Activated effector memory CD4-positive, alpha-beta T cell treated with anti-CD3 and anti-CD28 coated beads, Interleukin-2, amount 50 U/mL, for 16 hours (primary cell): ENCODE data around the gene SMS.
"Not testable (repeated sequence)": the region's sequence is repeated elsewhere in the genome, so short reads cannot be mapped to it uniquely, and the experiment has no call there.

Source experiments
- DNase-seq: peaks from one replicate; pipeline ENCODE4 v3.0.0-alpha.2; 2020

SMS gene

DNA sequence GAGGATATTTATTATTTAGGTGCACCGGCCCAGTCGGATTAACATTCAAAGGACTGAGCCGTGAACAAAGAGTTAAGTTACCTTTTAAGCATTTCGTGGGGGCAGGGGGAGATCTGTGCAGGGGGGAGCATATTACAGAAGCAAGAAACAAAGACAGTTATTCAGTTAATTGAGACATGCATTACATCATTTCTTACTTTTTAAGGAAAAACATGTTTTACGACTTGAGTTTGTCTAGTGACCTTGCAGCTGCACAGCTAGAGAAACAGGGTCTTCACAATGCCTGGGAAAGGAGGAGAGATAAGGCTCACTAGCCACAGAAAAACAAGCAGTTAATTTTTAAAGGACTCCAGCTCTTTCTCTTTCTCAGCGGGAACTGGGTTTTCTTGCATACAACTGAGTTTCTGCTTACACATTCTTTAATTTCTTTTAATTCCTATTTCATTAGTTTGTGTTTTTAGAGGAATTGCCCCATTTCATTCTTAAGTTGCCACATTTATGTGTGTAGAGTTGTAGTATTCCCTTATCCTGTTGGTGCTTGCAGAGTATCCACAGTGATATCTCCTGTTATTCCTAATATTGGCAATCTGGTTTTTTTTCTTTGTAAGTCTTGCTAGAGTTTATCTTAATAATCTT lies 12.8 kb downstream of the SMS start:
- DNase-seq, result not testable (repeated sequence)

DNA sequence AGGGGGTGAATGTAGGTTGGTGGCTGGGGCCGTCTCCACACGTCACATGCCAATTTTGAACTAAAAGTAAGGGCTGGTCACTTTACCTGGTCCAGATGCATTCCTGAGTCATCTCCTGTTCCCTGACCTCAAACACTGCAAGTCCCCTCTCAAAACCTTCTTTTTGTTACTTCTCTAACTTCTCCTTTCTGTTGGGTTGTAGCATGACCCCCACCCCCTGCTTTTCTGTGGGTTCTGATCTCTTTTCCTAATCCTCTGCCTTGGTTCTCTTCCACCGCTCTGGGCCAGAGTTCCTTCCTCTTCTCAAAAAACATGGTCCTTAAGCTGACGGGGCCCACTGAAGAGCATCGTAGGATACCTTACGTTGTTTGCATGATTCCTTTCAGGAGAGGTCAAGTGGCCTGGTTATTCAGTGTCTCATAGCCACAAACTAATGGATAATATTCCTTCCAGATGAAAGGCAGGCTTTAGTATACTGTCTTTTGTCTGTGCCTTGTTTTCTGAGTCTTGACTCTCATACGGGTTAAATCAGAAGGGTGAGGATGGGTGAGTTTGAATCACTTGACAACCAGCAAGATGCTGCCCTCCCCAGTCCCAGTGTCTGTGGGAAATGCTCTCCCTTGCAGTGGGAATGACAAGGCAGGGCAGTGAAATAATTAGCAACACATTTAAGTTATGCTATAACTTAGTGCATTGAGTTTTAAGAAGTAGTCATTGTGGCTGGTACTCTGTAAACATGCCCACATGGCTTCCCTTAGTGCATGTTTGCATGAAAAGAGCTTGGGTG lies 15.1 kb downstream of the SMS start:
- DNase-seq, result no peak

DNA sequence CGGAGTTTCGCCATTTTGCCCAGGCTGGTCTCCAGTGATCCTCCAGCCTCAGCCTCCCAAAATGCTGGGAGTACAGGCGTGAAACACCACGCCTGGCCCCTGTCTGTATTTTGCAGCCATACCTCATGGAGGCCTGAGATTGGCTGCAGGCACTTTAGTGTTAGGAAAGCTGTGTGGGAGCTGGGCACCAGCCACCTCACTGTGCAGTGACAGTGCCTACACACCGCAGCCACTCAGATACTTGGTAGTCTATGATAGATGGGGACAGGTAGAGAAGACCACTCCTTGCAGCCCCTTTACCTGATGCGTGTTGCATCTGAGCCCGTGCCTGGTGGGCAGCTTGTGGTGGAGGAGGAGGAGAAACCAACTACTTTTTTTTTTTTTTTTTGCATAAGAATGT lies 16.3 kb downstream of the SMS start:
- DNase-seq, result no peak

DNA sequence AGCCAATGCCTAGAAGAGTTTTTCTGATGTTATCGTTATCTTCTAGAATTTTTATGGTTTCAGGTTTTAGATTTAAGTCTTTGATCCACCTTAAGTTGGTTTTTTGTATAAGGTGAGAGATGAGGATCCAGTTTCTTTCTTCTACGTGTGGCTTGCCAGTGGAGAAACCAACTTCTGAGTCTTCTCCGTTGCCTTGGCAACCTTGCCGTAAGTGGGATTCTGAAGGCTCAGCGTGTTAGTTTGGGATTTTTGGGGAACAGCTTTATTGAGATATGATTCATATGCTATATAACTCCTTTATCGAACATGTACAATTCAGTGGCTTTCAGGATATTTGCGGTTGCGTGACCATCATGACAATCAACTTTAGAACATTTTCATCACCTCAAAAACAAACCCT lies 17.7 kb downstream of the SMS start:
- no peak for DNase-seq

DNA sequence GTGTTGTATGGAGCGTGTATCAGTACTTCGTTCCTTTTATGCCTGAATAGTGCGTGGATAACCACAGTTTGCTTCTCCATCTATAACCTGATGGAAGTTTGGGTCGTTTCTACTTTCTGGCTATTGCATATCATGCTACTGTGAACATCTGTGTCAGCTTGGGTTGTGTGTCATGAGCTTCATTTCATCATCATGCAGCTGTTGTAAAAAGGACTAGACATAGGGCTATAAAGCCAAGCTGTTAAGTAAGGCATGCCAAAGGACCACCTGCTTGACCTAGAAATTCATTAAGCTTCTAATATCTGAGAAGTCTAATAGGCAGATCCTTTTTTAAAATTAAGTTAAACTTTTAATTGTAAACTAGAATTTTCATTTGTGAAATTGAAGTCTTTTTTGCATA lies 18.4 kb downstream of the SMS start:
- DNase-seq, result no peak

DNA sequence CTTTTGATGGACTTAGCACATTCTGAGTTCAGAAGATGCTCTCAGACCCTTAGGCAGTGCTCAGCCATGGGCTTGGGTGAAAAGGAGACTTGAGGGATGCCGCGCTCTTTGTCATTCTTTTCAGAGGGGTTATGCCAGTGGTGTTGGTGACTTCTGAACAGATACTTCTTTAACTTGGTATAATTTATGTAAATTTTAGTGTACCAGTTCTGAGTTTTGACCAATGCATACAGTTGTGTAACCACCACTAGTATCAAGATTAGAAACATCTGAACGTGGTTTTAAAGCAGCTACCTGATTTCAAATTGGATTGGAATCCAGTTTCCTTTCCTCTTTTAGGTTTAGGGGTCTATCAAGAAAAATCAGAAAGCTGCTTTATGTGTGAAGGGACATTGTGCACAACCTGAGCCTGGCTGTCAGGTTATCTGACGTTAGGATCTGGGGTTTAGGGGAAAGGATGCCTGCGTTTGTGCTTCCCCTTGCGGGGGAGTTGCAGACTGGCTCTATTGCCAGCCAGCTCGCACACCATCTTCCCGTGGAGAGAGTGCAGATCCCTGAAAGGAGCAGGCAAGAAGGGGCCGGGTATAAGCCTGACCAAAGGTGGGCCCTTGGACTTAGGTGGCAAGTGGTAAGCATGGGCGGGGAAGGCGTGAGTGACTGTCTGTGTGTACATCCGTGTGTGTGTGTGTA lies 19.0 kb downstream of the SMS start:
- DNase-seq, result no peak

DNA sequence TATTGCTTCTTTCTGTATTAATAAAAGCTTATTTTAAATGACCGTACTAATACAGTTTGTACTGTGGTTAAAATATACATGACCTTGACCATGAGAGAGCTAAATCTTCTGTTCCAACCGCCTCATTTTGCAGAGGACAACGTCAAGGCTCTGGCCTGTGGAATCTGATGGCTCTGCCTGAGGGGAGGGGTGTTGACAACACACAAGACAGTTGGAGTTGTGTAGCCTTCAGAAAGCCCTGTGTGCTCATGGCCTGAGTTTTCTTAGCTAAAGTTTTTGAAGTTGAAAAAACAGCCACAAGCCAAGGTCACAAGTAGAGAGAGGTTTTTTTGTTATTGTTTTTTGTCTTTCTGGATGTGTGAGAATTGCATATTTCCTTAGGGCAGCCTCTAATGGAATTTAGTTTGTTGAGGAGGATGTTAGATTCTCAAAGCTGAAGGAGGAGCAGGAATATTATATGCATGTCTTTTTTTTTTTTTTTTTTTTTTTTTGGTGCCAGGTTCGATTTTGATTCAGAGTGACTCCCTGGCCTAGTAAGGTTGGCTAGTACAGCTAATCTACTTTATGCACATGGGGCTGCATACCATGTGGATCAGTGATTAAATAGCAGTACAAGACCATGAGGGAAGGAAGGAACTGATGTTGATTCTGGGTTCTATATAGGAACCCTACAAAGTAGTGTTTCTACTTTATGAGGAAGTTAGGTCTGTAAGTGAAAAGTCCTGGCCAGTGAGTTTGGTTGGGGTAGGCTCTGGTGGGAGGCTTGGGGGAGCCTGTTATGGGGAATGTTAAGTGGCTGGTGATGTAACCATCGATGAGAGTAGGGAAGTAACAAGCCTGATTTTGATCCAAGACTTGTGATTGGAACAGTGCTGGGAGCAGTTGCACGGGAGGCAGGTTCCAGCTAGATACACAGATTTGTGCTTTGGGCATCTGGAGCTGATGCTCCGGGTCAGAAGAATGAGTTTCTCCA lies 20.3 kb downstream of the SMS start:
- DNase-seq, result no peak

DNA sequence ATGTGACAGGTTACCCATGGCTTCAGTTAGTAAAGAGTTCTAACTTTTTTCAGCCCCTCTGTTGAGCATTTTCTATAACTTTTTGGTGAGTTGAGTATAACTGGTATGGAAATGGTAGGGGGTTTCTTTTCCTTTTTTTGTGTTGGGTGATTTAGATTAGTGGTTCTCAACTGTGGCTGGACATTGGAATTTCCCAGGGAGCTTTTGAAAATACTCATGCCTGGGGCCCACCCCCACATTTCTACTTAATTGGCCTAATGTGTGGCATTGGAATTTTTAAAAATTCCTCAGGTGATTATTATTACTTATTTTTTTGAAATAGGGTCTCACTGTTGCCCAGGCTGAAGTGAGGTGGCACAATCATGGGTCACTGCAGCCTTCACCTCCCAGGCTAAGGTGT lies 21.9 kb downstream of the SMS start:
- DNase-seq, result no peak

DNA sequence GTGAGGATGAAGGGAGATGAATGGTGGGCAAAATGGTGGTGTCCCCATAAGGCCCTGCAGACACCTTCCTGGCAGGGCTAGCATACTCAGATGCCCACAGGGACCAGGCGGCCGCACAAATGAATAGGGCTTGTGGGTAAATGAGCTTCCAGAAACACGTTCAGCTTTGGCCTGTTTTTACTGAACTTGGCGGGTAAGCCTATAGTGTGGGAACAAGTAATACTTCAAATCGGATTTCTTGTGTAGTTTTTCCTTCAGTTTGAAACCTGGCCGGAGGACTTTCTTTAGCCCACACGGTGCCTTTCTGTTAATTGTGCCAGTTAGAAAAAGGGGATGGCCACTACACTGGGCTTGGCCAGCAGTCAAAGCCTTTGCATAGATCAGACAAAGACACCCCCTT lies 22.8 kb downstream of the SMS start:
- DNase-seq, result no peak

DNA sequence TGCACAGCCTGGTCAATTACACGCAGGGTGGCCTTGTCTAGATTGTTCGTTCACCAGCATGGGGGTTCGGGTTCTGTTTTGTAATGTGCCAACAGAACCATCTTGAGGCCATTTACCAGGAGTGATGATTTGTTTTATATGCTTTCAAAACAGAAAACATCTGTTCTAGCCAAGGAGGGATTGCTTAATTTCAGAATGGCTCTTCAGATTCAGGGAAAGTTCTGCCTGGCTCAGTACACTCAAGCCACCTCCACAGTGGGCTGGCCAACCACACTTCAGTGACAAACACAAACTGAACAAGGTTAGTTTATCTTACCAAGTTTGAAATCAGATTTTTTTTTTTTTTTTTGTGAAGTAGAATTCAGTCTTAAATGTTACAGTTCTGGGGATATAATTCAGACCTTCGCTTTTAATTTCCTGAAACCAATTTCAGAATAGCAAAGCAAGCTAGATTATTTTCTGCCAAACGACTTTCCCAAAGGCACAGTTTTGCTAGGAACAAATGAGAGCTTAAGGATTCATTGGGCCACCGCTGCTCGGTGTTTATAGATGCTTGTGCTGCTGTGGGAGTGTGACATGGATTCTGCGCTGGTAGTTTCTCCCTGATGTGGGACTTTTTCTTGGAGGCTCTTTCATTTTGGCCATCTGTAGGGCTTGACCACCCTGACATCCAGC lies 23.4 kb downstream of the SMS start:
- DNase-seq, result no peak

DNA sequence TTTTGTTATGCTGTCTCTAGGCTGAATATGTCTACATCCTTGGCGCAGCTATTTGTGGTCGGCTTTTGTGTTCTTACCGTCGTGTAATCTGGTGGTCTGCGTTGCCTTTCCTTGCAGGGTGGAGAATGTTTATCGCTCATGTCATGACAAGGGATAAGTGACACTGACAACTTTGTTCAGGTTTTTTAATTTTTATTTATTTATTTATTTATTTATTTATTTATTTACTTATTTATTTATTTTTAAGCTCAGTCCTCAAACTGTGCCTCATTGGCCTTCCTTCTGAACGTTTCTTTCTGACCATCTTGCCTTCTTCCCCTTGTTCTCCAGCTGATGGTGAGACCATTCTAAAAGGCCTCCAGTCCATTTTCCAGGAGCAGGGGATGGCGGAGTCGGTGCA lies 26.4 kb downstream of the SMS start:
- no peak for DNase-seq

DNA sequence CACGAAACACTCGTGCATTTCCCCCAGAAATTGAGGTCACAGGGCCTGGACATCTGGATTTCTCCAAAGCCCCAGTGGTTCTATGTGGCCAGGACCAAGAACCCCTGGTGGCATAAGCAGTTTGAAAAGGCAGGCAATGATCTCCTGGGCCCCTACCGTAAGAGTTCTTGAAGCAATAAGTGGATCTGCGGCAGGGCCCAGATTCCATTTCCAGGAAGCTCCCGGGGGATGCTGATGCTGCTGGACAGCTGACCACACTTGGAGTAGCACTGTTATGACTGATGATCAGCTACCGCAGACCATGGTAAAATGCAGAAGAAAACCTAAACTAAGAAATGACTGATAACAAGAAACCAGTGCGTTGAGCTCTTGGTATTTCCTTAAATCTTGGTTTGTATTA lies 27.8 kb downstream of the SMS start:
- DNase-seq, result no peak

DNA sequence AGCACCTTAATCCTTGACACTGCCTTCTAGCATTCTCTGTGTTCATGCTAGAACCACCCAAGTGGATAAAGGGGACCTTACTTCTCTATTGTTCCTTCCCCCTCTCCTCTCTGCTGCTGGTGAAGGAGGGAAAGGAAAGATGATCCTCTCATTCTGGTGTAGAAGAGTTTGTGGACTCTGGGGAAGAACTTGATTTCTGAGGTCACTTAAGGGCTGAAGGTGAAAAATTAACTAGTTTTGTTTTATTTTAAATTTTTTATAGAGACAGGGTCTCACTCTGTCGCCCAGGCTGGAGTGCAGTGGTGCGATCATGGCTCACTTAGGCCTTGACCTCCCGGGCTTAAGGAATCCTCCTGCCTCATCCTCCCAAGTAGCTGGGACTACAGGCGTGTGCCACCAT lies 29.8 kb downstream of the SMS start:
- DNase-seq, result no peak

DNA sequence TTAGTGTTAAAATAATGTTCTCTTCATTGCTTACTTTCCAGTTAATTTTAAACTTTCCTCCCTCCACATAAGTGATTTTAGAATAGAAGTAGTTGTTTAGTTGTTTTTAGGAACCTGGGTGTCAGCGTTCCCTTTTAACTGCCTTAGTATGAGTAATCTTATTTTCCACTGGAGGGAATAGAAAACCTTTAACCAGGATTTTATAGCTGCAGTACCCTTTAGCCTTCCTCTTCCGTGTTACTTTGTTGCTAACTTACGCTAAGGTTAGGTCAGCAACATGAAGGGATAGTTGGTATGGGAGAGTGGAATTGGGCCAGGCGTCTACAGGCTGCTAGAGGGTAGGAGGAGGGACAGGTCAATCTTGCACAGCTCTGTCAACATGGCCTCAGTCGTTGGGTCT lies 31.5 kb downstream of the SMS start:
- DNase-seq, result no peak

DNA sequence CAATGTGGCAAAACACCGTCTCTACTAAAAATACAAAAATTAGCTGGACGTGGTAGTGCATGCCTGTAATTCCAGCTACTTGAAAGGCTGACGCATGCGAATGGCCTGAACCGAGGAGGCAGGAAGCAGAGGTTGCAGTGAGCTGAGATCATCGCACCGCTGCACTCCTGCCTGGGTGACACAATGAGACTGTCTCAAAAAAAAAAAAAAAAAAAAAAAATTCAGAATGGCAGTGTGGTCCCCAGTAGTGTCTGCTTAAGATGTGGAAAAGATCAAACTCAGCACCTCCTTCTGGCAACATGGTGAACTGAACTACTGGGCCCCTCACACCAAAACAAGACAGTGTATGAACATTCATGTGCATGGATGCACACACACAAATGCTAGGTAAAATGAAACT lies 32.2 kb downstream of the SMS start:
- peak; percentile 76 for DNase-seq

DNA sequence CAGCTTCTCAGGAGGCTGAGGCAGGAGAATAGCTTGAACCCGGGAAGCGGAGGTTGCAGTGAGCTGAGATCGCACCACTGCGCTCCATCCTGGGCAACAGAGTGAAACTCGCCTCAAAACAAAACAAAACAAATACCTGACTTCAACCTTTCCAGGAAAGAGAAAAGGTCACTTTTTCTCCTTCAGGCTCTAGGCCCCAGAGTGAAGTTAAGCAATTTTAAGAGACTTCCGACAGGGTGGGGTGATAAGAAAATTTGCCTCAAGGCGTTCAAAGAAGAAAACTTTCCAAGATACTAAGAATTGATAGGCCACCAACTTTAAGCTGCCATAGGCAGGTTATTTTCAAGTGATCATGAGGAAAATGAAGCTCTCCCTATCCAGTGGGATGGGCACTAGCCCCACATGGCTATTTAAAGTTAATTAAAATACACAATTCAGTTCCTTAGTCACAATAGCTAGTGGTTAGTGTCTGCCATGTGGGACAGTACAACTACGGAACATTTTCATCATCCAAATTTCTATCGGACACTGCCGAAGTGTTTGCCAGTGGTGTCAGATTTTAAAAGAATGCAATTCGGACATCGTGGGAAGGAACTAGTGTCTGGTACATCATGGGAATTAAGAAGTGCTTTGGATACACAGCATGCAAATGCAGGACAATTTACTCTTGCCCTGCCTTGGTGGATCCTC lies 33.0 kb downstream of the SMS start:
- no peak for DNase-seq

DNA sequence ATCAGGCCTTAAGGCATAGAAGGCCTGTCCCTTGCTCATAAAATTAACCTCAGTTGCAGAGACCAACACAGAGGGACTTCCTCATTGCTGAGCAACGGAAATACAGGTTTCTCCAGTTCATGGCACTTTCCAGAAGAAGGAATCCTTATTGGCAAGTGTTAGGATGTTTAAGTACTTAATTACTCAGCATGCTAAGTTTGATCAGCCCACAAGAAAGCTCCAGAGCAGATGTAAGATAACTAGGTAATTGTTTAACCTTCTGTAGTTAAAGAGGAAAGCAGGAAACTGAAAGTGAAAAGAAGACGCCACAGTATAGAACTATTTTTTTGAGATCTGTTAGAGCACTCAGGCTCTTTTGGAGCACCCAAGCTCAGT lies 33.5 kb downstream of the SMS start:
- no peak for DNase-seq

DNA sequence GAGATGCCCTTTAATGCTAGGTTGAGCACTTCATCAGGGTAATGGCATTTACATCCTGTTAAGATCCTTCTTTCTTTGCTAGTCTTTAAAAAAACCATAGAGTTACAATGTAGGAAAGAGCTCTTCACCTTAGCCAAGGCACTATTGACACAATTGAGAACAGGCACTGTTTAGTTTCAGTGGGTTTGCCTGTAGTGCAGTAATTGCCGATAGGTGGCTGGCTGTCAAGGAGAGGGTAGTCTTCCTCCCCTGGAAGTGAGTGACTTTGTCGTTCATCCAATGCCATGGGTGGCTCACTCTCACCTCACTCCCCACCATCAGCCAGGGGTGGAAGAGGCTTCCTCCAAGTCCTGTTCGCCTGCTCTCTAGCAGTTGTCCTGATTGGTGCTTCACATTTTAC lies 34.7 kb downstream of the SMS start:
- DNase-seq, result no peak

DNA sequence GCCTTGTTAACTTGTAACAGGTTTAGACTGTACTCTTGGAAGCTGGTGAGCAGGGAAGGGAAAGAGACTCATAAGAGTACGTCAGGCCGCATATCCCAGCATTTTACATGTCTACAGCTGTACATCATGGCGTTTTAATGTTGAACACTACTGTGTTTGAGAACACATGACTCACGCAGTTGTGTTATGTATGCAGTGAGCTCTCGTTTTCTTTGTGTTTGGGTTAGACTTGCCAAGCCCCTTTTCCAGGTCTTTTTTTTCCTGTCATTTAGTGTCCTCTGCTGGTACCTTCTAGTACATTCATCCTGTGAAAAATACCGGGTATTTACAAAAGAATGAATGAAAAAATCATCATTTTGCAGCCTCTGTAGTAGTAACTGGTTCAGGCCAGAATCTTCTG lies 35.3 kb downstream of the SMS start:
- DNase-seq, result no peak

DNA sequence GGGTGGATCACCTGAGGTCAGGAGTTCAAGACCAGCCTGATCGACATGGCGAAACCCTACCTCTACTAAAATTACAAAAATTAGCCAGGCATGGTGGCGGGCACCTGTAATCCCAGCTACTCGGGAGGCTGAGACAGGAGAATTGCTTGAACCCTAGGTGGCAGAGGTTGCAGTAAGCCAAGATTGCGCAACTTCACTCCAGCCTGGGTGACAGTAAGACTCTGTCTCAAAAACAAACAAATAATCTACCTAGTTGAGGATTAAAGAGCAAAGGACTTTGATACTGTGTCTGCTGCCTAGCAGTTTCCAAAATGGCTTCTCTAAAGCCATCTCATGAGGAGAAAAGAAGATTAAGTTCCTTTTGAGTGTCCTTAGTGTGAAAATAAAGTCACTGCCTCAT lies 37.8 kb downstream of the SMS start:
- DNase-seq, result no peak

DNA sequence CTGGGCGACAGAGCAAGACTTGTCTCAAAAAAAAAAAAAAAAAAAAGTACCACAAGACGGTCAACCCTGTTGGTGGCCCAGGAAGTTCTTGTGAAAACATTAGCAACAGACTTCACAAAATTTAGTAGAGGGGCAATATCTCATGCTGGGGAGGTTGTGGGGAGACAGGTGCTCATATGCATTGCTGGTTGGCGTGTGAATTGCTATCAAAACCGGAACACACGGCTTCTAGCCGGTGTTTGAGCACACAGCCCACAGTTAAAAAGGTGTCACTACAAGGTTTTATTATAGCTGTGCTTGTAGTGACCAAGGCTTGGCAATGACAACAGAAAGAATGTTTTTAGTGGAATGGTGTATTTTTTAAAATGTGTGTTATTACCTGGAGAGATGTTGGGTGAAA lies 41.8 kb downstream of the SMS start:
- no peak for DNase-seq

DNA sequence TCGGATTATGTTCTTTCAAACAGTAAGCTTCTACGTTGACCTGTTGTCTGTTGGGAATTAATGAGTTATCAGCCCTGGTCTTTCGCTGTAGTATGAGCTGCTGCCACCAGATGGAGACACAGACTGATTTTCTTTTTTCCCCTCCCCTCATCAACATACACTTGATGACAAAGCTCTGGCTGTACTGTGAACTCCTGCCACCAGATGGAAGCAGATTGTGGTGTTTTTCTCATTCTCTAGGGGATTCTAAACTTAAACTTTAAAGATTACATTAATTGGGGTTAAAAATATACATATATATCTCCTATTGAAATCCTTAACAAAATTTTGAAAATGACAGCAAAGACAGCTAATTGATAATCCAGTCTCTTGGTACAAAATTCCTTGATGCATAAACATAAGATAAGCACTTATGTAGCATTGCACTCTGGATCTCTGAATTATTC lies 44.8 kb downstream of the SMS start:
- peak; percentile 80 for DNase-seq
